GM19238 (cell line): ENCODE measurements around the gene NF2.

Experiments used
- DNase-seq: peaks from one replicate; pipeline ENCODE4 v3.0.0; 2011; ENCODE audit warnings: low spot score; ENCODE audit not compliant: insufficient read length

NF2 gene

DNA sequence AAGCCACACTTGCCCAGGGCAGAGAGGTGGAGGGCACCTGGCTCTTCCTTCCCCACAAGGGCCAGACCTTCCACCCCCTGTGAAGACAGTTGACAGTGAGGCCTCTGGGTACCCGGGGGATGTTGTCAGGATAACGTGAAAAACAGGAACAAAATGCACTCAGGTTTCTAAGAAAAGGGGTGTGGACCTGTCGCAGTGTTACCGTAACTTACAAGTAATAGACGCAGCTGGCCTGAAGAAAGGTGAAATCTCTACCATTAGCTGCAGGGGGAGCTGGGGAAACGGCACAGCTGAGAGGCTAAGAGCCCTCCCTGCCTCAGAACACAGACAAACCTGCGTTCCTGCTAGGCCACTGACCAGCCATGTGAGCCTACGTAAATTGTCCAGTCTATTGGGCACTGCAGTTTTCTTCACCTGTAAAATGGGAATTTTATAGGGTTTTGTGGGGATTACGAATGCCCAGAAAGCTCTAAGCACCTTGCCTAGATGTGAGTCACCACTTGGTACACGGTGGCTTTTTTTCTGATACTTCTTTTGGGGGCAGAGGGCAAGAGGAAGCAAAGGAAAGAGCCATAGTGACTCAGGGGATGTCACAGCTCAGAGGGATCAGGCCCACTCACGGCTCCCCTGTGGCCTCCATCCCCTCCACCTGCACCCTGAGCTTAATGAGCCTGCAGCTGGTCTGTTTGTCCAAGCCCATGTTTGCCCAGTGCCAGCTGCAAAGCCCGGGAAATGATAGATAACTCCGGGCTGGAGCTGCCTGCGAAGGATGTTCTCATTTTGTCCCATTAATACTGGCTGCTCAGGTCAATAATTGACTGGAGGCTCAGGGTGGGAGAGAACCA lies 97.9 kb downstream of the NF2 start:
- peak; percentile 35 for DNase-seq

GRCh38 chr22:29702000-29702930 lies 98.8 kb downstream of the NF2 start:
- DNase-seq: no peak

DNA sequence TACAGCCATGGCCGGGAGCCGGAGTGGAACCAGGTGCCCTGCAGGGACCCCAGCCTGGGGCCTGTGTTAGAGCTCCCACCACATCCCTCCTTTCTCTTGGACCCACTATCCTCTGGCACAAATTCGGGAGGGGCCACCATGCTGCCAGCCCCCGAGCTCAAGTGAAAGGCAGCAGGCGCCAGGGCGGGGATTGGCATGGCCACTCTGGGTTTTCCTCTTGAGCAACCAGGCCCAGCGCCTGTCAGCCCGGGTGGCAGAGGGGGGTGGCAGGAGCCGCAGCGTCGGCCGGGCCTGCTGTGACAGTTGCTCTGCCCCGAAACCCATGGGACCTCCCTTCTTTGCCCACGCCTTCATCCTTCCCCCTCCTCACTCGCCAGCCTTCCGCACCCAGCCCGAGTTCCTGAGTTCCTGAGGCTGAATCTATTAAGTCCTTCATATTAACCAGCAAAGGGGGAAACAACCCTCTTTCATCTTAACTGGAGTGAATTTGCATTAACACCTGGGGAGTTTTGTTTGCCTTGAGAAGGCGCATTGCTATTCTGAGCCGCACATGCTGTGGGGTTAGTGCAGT lies 99.6 kb downstream of the NF2 start:
- no peak for DNase-seq

DNA sequence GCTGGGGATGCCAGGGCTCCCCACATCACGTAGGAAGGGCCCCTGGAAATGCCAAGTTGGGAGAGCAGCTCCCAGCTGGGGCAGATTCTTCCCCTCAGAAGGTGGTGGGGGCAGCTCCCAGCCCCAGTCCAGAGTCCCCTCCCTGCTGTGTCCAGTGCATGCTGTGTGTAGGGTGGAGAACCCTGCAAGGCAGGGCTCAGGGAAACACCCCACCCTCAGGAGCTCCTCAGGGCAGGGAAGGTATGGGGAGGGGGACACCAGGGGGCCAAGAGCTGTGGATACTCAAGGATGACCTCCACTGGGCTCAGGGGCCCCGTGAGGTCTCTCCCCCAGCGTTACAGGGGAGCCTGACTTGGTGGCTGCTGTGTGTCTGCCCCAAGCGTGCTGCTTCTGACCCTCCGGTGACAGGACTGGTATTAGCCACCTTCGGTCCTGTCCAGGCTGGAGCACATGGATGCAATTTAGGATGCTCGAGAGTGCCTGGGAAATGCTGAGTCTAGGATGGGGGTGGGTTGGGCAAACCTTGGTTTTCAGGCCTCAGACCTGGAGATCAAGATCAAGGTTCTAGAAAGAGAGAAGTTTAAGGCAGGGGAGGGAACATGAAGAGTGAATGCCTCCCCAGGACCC lies 100.2 kb downstream of the NF2 start:
- no peak for DNase-seq

DNA sequence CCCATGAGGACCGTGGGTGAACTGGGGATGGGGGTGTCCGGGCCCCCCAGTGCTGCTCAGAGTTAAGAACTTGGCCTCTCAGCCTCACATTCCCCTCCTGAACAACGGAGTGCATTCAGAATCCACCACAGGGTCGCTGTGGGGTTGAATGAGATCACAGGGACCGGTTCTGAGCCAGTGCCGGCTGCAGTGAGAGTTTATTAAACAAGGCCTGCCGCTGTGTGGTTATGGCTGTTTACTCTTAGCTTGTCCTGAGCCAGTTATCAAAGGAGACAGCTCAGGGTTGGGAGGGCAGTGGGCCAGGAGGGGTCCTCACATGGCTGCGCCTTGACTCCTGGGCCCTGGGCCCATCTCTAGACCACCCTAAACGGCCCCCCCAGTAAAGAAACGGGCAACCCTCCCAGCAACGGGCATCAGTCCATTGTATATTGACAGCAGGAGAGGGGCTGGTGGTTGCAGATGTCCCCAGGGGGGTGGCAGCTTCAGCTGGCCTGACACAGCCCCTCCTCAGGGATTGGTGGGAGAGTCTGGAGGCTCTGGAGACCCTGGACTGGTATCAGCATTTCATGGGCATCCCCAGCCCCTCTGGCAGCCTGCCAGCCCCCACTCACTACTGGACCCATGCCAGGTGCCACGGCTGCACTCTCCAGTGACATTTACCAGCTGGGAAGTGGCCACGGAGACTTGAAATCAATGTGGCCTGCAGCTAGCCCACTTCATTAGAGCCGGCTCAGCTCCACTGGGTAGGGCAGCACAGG lies 101.3 kb downstream of the NF2 start:
- no peak for DNase-seq

DNA sequence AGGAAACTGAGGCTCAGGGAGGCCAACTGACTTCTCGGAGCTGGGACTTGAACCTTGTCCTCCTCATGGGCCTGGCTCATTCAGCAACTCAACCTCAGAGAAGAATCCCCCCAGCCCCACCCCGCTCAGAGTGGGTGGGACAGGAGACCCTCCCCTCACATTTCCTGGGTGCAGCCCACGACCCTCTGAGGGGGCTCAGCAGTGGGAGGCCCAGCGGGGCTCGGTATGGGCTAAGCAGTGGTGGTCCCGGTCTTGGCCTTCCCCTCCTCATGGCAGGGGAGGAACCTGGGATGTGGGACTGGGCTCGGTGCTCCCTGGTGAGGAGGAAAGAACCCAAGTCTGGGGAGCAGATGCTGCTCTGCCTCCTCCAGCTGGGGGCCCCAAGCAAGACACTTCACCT lies 102.2 kb downstream of the NF2 start:
- no peak for DNase-seq

- no peak for DNase-seq
Observed at GRCh38 chr22:29706486-29706885, 103.1 kb downstream of the NF2 start.

DNA sequence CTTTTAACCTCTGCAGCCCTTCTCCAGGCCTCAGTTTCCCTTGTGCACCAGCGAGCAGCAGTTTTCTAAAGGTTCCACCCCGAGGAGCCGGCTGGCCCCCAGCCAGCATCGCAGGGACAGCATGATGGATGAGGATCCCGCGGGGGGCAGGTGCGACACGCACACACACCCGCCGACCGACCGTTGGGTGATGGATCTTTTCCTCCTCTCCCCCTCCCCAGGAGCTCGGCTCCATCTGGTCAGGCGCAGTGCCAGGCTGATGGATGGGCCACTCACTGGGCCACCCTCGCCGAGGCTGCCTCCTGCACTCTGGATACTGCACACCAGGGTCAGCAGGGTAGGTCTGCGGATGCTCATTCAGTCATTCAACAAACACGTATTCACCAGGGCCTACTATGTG lies 103.6 kb downstream of the NF2 start:
- no peak for DNase-seq

DNA sequence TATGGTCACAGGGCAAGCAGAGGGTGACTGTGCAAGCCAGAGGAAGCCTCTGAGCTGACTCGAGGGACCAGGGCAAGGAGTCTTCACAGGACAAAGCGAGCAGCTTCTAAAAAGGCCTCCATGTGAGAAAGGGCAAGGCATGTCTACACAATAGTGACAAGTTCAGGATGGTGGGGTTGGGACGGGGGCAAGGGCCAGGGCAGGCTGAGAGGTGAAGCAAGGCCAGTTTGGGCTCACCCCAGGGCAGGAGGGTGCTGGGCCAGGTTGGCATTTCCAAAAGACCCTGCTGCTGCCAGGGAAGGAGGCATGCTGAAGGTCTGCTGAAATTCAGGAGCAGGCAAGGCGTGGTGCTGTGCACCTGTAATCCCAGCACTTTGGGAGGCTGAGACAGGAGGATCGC lies 104.0 kb downstream of the NF2 start:
- no peak for DNase-seq

- DNase-seq: no peak
Observed at GRCh38 chr22:29710193-29710592, 106.8 kb downstream of the NF2 start.

- DNase-seq: no peak
Observed at GRCh38 chr22:29710922-29711593, 107.6 kb downstream of the NF2 start.

- no peak for DNase-seq
Observed at GRCh38 chr22:29712119-29712518, 108.7 kb downstream of the NF2 start.

GRCh38 chr22:29713156-29713727 lies 109.8 kb downstream of the NF2 start:
- DNase-seq: no peak

DNA sequence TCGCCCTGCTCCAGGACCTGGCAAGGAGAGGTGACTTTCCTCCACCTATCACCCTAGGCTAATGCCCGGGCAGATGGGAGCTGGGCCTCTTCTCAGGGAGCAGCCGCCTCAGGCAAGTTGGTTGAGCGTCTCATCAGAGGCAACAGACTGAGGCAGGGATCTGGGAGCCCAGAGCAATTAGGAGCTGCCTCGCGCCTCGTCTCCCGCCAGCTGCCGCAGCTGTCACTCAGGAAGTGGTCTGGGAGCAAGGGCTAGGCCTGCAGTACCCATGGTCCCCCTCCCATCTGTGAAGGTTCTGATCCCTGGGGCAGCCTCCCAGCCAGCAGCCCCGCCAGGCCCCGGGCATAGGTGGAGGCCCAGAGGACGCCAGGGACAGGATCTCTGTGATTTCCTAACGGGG lies 111.8 kb downstream of the NF2 start:
- DNase-seq: no peak

DNA sequence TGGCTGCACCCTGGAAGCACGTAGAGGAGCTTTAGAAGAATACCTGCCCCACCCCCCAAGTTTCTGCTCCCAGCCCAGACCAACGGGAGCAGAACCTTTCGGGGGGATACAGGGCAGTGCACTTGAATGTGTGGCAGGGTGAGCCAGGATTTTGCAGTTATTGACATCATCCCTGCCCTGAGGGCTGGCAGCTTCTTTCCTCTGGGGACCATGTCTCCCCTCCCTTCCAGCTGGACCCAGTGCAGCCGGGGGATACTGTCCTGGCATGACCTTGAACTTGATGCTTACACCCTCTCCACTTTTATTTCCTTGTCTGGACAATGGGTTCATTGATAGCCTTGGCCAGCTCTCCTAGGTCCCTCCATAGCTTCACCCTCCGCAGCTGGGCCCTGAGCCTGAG lies 112.3 kb downstream of the NF2 start:
- no peak for DNase-seq

- DNase-seq: no peak
Observed at GRCh38 chr22:29716814-29717545, 113.5 kb downstream of the NF2 start.

DNA sequence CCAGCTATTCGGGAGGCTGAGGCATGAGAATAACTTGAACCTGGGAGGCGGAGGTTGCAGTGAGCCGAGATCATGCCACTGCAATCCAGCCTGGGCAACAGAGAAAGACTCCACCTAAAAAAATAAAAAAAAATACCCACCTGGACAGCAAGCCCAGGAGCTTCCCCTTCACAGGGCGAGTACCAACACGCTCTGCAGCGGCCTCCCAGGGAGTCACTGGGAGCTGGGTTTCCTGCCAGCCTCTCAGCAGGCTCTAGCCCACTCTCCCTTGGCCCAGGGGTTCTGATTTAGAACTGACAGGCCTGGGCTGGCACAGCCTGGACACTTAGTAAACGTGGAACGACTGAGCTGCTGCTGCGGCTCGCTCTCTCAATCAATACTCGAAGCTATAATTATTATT lies 114.4 kb downstream of the NF2 start:
- no peak for DNase-seq

- no peak for DNase-seq
Observed at GRCh38 chr22:29718949-29719898, 115.8 kb downstream of the NF2 start.
